ENCODE data around the gene LIPC. TPM values are rescaled to one million over a fixed set of nuclear protein-coding genes. Genes with fewer than 3 reads are reported as not detected.

Gene LIPC
- total RNA-seq, 1 donor from 2014 or later, result not detected

DNA sequence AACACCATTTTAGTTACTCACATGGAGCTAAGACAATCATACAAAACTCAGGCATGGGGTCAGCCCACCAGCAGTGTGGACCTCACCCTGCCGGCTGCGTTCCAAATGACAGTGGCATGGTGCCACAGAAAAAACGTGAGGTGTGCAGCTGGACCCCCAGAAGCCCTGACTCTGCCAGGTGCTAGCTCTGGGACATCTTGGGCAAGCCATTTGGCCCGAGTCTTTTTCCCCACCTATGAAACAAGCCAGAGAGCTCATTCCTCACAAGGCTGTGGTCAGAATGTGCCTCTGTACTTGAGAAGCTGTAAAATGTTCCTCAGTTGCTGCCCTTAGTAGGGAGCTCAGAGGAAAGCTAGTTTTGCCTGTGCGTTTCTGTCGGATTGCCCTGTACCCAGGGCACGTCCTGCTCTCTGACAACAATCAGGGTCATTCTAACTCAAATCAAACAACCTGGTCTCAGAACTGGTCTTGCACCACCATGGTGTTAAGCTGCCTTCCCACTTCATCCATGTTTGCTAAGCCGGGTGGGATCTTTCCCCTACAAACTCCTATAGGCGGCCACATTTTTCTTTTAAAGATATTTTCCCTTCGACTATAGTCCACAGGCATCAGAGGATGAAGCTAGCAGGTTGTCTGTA, 44.9 kb downstream of the LIPC start:
- Histone ChIP-seq H3K27me3 (no peaks in the 10 kb centered on the region), H3K9me3 (no peaks in the 10 kb centered on the region), H3K27ac (no peak overlapping the region), H3K36me3 (no peaks in the 10 kb centered on the region), H3K4me1 (peaks cover 18% of the 10 kb centered on the region), H3K4me3 (no peak overlapping the region)
- intact Hi-C loops (cut with DNase I), result no loop called here
- DNase-seq (ENCODE audit: extremely low spot score in 2 of 2), result no peak
- no peak for TF ChIP-seq POLR2A (IDR thresholded peaks at IDR 0.05)
- TF ChIP-seq, protein P1, sequence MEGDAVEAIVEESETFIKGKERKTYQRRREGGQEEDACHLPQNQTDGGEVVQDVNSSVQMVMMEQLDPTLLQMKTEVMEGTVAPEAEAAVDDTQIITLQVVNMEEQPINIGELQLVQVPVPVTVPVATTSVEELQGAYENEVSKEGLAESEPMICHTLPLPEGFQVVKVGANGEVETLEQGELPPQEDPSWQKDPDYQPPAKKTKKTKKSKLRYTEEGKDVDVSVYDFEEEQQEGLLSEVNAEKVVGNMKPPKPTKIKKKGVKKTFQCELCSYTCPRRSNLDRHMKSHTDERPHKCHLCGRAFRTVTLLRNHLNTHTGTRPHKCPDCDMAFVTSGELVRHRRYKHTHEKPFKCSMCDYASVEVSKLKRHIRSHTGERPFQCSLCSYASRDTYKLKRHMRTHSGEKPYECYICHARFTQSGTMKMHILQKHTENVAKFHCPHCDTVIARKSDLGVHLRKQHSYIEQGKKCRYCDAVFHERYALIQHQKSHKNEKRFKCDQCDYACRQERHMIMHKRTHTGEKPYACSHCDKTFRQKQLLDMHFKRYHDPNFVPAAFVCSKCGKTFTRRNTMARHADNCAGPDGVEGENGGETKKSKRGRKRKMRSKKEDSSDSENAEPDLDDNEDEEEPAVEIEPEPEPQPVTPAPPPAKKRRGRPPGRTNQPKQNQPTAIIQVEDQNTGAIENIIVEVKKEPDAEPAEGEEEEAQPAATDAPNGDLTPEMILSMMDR (IDR thresholded peaks at IDR 0.05), result no peak
- no peak for TF ChIP-seq POLR2AphosphoS5 (IDR thresholded peaks at IDR 0.05; ENCODE audit: insufficient read depth in 1 of 2, low read depth in 1 of 2)

DNA sequence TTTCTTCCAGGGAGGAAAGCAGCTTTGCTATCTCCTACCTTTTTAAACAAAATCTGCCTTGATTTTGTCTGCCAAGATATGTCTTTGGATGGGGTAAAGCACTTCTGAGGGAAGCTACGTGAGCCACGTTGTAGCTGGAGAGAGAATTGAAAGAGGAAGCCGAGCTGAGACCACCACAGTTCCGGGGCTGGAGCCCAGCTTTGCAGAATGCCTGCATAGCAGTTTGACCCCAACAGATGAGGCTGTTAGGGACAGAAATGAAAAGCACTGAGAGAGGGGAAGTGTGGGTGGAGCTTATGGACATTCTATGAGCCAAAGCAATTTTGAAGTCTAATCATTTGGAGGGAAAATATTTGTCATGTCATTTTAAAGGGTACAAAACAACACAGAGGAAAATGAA, 45.4 kb downstream of the LIPC start:
- intact Hi-C loops (cut with DNase I), result no loop called here
- DNase-seq (ENCODE audit: extremely low spot score in 2 of 2), result no peak
- TF ChIP-seq POLR2A (IDR thresholded peaks at IDR 0.05), result no peak
- TF ChIP-seq, protein P1 (IDR thresholded peaks at IDR 0.05), result no peak
- no peak for TF ChIP-seq POLR2AphosphoS5 (IDR thresholded peaks at IDR 0.05; ENCODE audit: insufficient read depth in 1 of 2, low read depth in 1 of 2)
- Histone ChIP-seq H3K4me3 (no peak overlapping the region), H3K36me3 (no peaks in the 10 kb centered on the region), H3K27me3 (no peaks in the 10 kb centered on the region), H3K9me3 (no peaks in the 10 kb centered on the region), H3K4me1 (peaks cover 18% of the 10 kb centered on the region), H3K27ac (no peak overlapping the region)

DNA sequence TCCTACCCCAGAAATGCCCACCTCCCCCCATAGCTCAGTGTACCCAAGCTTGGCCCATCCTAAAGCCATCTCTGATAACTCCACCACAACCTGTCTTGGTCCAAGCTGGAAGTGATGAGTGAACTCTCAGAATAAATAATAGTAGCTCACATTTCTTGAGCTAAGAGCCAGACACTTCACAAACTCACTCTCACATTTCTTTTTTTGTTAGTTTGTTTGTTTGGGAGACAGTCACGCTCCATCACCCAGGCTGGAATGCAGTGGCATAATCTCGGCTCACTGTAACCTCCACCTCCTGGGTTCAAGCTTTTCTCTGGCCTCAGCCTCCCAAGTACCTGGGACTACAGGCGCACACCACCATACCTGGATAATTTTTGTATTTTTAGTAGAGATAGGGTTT, 46.2 kb downstream of the LIPC start:
- H3K27me3 ChIP-seq, result no peaks in the 10 kb centered on the region
- H3K27ac ChIP-seq, result no peak overlapping the region
- H3K4me1 ChIP-seq, result peaks cover 16% of the 10 kb centered on the region
- intact Hi-C loops (cut with DNase I), result no loop called here
- no peaks in the 10 kb centered on the region for H3K36me3 ChIP-seq
- no peaks in the 10 kb centered on the region for H3K9me3 ChIP-seq
- H3K4me3 ChIP-seq, result no peak overlapping the region
- DNase-seq (ENCODE audit: extremely low spot score in 2 of 2), result no peak
- no peak for TF ChIP-seq POLR2AphosphoS5 (IDR thresholded peaks at IDR 0.05; ENCODE audit: insufficient read depth in 1 of 2, low read depth in 1 of 2)

- Histone ChIP-seq H3K4me1 (peaks cover 10% of the 10 kb centered on the region), H3K27ac (no peak overlapping the region), H3K9me3 (no peaks in the 10 kb centered on the region), H3K27me3 (no peaks in the 10 kb centered on the region), H3K4me3 (no peak overlapping the region), H3K36me3 (no peaks in the 10 kb centered on the region)
- no peak for DNase-seq (ENCODE audit: extremely low spot score in 2 of 2)
- intact Hi-C loops (cut with DNase I), result no loop called here
- TF ChIP-seq, protein P1 (IDR thresholded peaks at IDR 0.05), result no peak
- TF ChIP-seq POLR2AphosphoS5 (IDR thresholded peaks at IDR 0.05; ENCODE audit: insufficient read depth in 1 of 2, low read depth in 1 of 2), result no peak
Measured at GRCh38 chr15:58478579-58478978, 46.8 kb downstream of the LIPC start.

GRCh38 chr15:58479941-58480340, 48.1 kb downstream of the LIPC start:
- DNase-seq (ENCODE audit: extremely low spot score in 2 of 2), result no peak
- intact Hi-C loops (cut with DNase I), result no loop called here

DNA sequence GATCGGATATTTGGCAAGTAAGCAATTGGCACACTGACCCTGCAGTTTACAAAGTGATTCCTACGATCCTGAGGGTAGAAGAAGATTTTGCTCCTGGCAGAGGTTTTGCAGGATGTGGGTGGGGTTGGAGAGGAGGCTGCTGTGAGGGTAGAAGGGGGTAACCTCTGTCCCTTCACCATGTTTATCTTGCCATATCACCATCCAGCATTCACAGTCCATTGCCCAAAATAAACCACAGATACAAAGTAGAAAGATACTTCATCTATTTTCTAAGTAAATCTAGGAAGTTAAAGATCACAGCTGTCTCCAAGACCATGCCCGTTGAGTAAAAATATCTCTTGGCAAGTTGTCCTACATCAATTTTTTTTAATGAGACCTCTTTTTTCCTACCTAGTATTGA, 51.6 kb downstream of the LIPC start:
- TF ChIP-seq POLR2A (IDR thresholded peaks at IDR 0.05), result no peak
- TF ChIP-seq, protein P1 (IDR thresholded peaks at IDR 0.05), result no peak
- TF ChIP-seq POLR2AphosphoS5 (IDR thresholded peaks at IDR 0.05; ENCODE audit: insufficient read depth in 1 of 2, low read depth in 1 of 2), result no peak
- no peak for DNase-seq (ENCODE audit: extremely low spot score in 2 of 2)
- Histone ChIP-seq H3K4me1 (peaks cover 8% of the 10 kb centered on the region), H3K4me3 (no peak overlapping the region), H3K27ac (no peak overlapping the region), H3K27me3 (no peaks in the 10 kb centered on the region), H3K9me3 (no peaks in the 10 kb centered on the region), H3K36me3 (no peaks in the 10 kb centered on the region)
- intact Hi-C loops (cut with DNase I), result no loop called here

More at GRCh38 chr15:58479941-58480340, 48.1 kb downstream of the LIPC start:
- Histone ChIP-seq H3K4me1 (peaks cover 4% of the 10 kb centered on the region), H3K9me3 (no peaks in the 10 kb centered on the region), H3K27ac (no peak overlapping the region), H3K27me3 (no peaks in the 10 kb centered on the region), H3K36me3 (no peaks in the 10 kb centered on the region), H3K4me3 (no peak overlapping the region)
- TF ChIP-seq POLR2AphosphoS5 (IDR thresholded peaks at IDR 0.05; ENCODE audit: insufficient read depth in 1 of 2, low read depth in 1 of 2), result no peak
- no peak for TF ChIP-seq POLR2A (IDR thresholded peaks at IDR 0.05)
